Cardiac muscle cell (in vitro differentiated cells and primary cell): ENCODE measurements around the gene CAMK4. TPM values are rescaled to one million over a fixed set of nuclear protein-coding genes. Genes with fewer than 3 reads are reported as not detected.

Experiments
- DNase-seq, 2 donors: peaks; one replicate each; pipeline versions ENCODE4 v3.0.0 to v3.0.0-alpha.2; 2010 to 2017; ENCODE audit warnings: low read depth in 1 of 2, low spot score in 1 of 2
- H3K27ac ChIP-seq: fragments of 200-600 bp; sonication (generic); 2 replicates; pipeline ENCODE4 v1.5.1; 2016
- H3K27me3 ChIP-seq: fragments of 200-600 bp; sonication (generic); 2 replicates; pipeline ENCODE4 v1.6.0; 2016; ENCODE audit warnings: control low read depth
- H3K36me3 ChIP-seq: fragments of 200-600 bp; sonication (generic); 2 replicates; pipeline ENCODE4 v1.5.1; 2016; ENCODE audit warnings: control low read depth
- H3K4me1 ChIP-seq: fragments of 200-600 bp; sonication (generic); 2 replicates; pipeline ENCODE4 v1.8.1; 2017; ENCODE audit warnings: low read depth, mild to moderate bottlenecking, mixed run types
- H3K4me3 ChIP-seq: fragments of 200-600 bp; sonication (generic); 2 replicates; pipeline ENCODE4 v1.5.1; 2016; ENCODE audit warnings: mild to moderate bottlenecking
- H3K9me3 ChIP-seq: fragments of 200-600 bp; sonication (generic); 2 replicates; pipeline ENCODE4 v1.5.1; 2017; ENCODE audit warnings: low read depth, mild to moderate bottlenecking, control low read depth
- CTCF ChIP-seq: IDR thresholded peaks from 2 replicates; pipeline ENCODE4 v1.5.1; 2012; ENCODE audit warnings: low read depth, mild to moderate bottlenecking, low read length
- polyA plus RNA-seq: library from polyadenylated mRNA; unstranded; fragments of >200 nt; fragmentation: Nextera tagmentation; extraction: Ambion mirVana; gene quantifications from 2 replicates; pipeline ENCODE4 v1.2.1, GENCODE V29; 2016
- total RNA-seq: library from RNA; depleted of rRNA; stranded (reverse); fragments of >200 nt; gene quantifications from 2 replicates; pipeline ENCODE4 v1.2.3, GENCODE V29; 2016

The CAMK4 gene
- total and polyA plus RNA-seq, 2 experiments from 2014 or later, result 0.67 to 2.1 TPM

- H3K27me3 ChIP-seq, result peaks cover 37% of the 10 kb centered on the region
- no peaks in the 10 kb centered on the region for H3K36me3 ChIP-seq
- H3K9me3 ChIP-seq, result no peaks in the 10 kb centered on the region
- DNase-seq, result no peak
- no peaks in the 10 kb centered on the region for H3K4me1 ChIP-seq
- no peak for TF ChIP-seq CTCF
- H3K4me3 ChIP-seq, result no peak overlapping the region
- H3K27ac ChIP-seq, result no peak overlapping the region
Observed at GRCh38 chr5:111229221-111229835, 5.1 kb downstream of the CAMK4 start.

- no peak for DNase-seq
- Histone ChIP-seq H3K36me3 (no peaks in the 10 kb centered on the region), H3K4me1 (no peaks in the 10 kb centered on the region), H3K27me3 (peaks cover 29% of the 10 kb centered on the region), H3K9me3 (no peaks in the 10 kb centered on the region), H3K27ac (no peak overlapping the region), H3K4me3 (no peak overlapping the region)
- TF ChIP-seq CTCF, result no peak
Observed at GRCh38 chr5:111229871-111230810, 6.0 kb downstream of the CAMK4 start.

GRCh38 chr5:111231119-111231518, 6.9 kb downstream of the CAMK4 start:
- H3K27me3 ChIP-seq, result peaks cover 19% of the 10 kb centered on the region
- no peaks in the 10 kb centered on the region for H3K4me1 ChIP-seq
- no peak for TF ChIP-seq CTCF
- no peaks in the 10 kb centered on the region for H3K9me3 ChIP-seq
- H3K36me3 ChIP-seq, result no peaks in the 10 kb centered on the region
- H3K27ac ChIP-seq, result no peak overlapping the region
- no peak overlapping the region for H3K4me3 ChIP-seq
- DNase-seq, result no peak

GRCh38 chr5:111232311-111233051, 8.3 kb downstream of the CAMK4 start:
- Histone ChIP-seq H3K36me3 (no peaks in the 10 kb centered on the region), H3K4me3 (no peak overlapping the region), H3K4me1 (no peaks in the 10 kb centered on the region), H3K27ac (no peak overlapping the region), H3K27me3 (peaks cover 5% of the 10 kb centered on the region), H3K9me3 (no peaks in the 10 kb centered on the region)
- no peak for DNase-seq
- no peak for TF ChIP-seq CTCF

GRCh38 chr5:111233052-111233374, 8.8 kb downstream of the CAMK4 start:
- TF ChIP-seq CTCF, result no peak
- peaks cover 4% of the 10 kb centered on the region for H3K27me3 ChIP-seq
- DNase-seq, result no peak
- H3K4me1 ChIP-seq, result no peaks in the 10 kb centered on the region
- H3K27ac ChIP-seq, result no peak overlapping the region
- H3K36me3 ChIP-seq, result no peaks in the 10 kb centered on the region
- no peaks in the 10 kb centered on the region for H3K9me3 ChIP-seq
- no peak overlapping the region for H3K4me3 ChIP-seq
